ENCODE data around the gene TREML2.

TREML2 gene

GRCh38 chr6:41214559-41215238, 13.8 kb upstream of the TREML2 start:
- TF ChIP-seq, protein P1, sequence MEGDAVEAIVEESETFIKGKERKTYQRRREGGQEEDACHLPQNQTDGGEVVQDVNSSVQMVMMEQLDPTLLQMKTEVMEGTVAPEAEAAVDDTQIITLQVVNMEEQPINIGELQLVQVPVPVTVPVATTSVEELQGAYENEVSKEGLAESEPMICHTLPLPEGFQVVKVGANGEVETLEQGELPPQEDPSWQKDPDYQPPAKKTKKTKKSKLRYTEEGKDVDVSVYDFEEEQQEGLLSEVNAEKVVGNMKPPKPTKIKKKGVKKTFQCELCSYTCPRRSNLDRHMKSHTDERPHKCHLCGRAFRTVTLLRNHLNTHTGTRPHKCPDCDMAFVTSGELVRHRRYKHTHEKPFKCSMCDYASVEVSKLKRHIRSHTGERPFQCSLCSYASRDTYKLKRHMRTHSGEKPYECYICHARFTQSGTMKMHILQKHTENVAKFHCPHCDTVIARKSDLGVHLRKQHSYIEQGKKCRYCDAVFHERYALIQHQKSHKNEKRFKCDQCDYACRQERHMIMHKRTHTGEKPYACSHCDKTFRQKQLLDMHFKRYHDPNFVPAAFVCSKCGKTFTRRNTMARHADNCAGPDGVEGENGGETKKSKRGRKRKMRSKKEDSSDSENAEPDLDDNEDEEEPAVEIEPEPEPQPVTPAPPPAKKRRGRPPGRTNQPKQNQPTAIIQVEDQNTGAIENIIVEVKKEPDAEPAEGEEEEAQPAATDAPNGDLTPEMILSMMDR (IDR thresholded peaks at IDR 0.05; ENCODE audit: control extremely low read depth, extremely low read depth, low read depth, missing control alignments), result no peak
- CTCF ChIA-PET, result no interaction called here
- POLR2A ChIA-PET, result no interaction called here
- no peak for DNase-seq (ENCODE audit: extremely low spot score)

- ChIA-PET CTCF (interaction anchor here (1.6 kb wide), 1 partner anchor 18 kb away, joined by 5 read pairs; no protein-coding TSS in a partner anchor), POLR2A (no interaction called here)
- no peak for DNase-seq (ENCODE audit: extremely low spot score)
- TF ChIP-seq, protein P1 (IDR thresholded peaks at IDR 0.05; ENCODE audit: control extremely low read depth, extremely low read depth, low read depth, missing control alignments), result no peak
Measured at GRCh38 chr6:41209547-41210320, 8.8 kb upstream of the TREML2 start.

DNA sequence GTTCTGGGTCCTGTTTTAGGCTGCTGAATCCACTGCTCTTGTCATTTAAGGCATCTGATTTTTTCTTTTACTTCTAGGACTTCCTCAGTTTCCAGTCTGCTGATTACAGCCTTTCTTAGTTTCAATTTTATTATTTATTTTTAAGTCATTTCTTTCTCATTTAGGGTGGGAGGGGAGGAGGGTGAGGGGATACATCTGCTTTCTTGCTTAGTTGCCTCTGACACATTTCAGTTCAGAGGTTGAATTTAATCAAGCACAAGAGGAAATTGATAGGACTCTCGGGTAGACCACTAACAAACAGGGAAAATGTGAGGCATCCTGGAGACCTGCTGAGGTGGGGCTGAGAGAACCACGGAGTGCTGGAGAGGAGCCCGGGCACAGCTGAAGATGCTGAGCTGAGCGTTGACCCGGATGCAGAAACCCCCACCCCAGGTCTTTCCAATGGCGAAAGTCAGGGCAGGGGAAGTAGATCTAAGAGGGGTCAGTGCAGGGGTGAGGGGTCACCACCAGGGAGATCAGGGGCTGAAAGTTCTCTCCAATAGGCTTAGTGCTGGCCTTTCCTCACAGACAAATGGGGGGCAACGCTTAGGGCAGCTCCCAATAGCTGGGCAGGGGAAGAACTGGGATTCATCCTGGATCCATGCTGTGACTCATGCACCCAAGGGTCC, 7.6 kb upstream of the TREML2 start:
- POLR2A ChIA-PET, result no interaction called here
- no peak for DNase-seq (ENCODE audit: extremely low spot score)
- TF ChIP-seq, protein P1 (IDR thresholded peaks at IDR 0.05; ENCODE audit: control extremely low read depth, extremely low read depth, low read depth, missing control alignments), result no peak
- CTCF ChIA-PET, result interaction anchor here (1.6 kb wide), 1 partner anchor 16 kb away, joined by 5 read pairs; no protein-coding TSS in a partner anchor

DNA sequence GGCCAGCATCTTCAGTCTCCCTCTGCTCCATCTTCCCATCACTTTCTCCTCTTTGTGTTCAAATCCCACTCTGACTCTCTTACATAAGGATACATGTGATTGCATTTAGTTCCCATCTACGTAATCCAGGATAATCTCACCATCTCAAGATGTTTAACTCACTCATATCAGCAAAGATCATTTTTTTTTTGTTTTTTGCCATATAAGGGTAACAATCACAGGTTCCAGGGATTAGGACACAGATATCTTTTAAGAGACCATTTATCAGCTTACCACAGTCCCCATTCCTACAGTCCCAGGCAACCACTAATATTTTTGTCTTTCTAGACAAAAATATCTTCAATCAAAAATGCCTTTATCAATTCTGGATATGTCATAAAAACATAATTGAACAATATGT, 3.2 kb upstream of the TREML2 start:
- ChIA-PET POLR2A (no interaction called here), CTCF (interaction anchor here (1.5 kb wide), 1 partner anchor 12 kb away, joined by 6 read pairs; no protein-coding TSS in a partner anchor)
- TF ChIP-seq, protein P1 (IDR thresholded peaks at IDR 0.05; ENCODE audit: control extremely low read depth, extremely low read depth, low read depth, missing control alignments), result no peak
- DNase-seq (ENCODE audit: extremely low spot score), result no peak

DNA sequence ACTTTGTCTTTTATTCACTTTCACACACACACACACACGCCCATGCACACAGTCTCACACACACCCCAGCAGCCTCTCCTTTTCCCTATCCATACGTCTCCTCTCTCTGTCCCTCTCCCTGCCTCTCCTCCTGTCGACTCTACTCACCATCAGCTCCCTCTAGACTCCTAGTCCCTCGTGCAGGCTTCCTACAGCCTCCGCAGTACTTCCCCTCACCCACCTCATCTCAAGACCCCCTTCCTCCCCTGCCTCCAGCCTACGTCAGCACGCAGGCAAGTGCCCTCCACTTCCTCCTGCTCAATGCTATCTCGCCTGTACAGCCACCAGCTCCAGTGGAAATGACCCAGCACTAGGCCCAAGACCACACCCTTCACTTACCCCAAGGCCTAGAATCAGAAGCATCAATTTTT, 820 bp upstream of the TREML2 start:
- no peak for DNase-seq (ENCODE audit: extremely low spot score)
- ChIA-PET CTCF (interaction anchor here (1.0 to 1.2 kb wide), 4 partner anchors 17 to 86 kb away, joined by 3 to 4 read pairs (median 3); no protein-coding TSS in a partner anchor), POLR2A (no interaction called here)
- TF ChIP-seq, protein P1 (IDR thresholded peaks at IDR 0.05; ENCODE audit: control extremely low read depth, extremely low read depth, low read depth, missing control alignments), result no peak

- DNase-seq (ENCODE audit: extremely low spot score), result no peak
- POLR2A ChIA-PET, result no interaction called here
- TF ChIP-seq, protein P1 (IDR thresholded peaks at IDR 0.05; ENCODE audit: control extremely low read depth, extremely low read depth, low read depth, missing control alignments), result no peak
- CTCF ChIA-PET, result interaction anchor here (1.0 to 2.1 kb wide), 8 partner anchors 8 to 168 kb away, joined by 3 to 9 read pairs (median 5); no protein-coding TSS in a partner anchor
Measured at GRCh38 chr6:41200296-41200900, 551 bp downstream of the TREML2 start.

Data from GM10248 (cell line).